H1 (cell line): ENCODE data around the gene ESD.

ENCODE experiments used
- BCL11A ChIP-seq, 2 experiments: IDR thresholded peaks; one replicate each; pipeline ENCODE4 v1.6.1; 2011; ENCODE audit warnings: low read depth in 2 of 2, low read length in 2 of 2, mild to moderate bottlenecking in 2 of 2
- CHD1 ChIP-seq: IDR thresholded peaks from 2 replicates; pipeline ENCODE4 v1.6.1; 2012; ENCODE audit warnings: low read depth, low read length, improper control_type of control experiment
- EP300 ChIP-seq, 2 experiments: IDR thresholded peaks; 1 replicate in 1 of 2; 2 replicates in 1 of 2; pipeline ENCODE4 v1.6.1; 2011 to 2012; ENCODE audit warnings: low read depth in 2 of 2, low read length in 2 of 2, mild to moderate bottlenecking in 2 of 2, borderline replicate concordance in 1 of 2, inconsistent platforms in 1 of 2, moderate library complexity in 1 of 2
- EZH2 ChIP-seq: fragments of 200-600 bp; sonication (generic); IDR thresholded peaks from 2 replicates; pipeline ENCODE4 v1.7.1; 2012; ENCODE audit warnings: low read depth, mild to moderate bottlenecking, moderate library complexity, low read length, inconsistent platforms; ENCODE audit not compliant: severe bottlenecking
- FOSL1 ChIP-seq: IDR thresholded peaks from 2 replicates; pipeline ENCODE4 v1.6.1; 2011; ENCODE audit warnings: mild to moderate bottlenecking, low read depth, low read length, moderate library complexity; ENCODE audit not compliant: insufficient read depth
- NRF1 ChIP-seq: IDR thresholded peaks from 2 replicates; pipeline ENCODE4 v1.6.1; 2011; ENCODE audit warnings: mild to moderate bottlenecking, low read depth, low read length, improper control_type of control experiment
- RNF2 ChIP-seq: fragments of 200-900, 300-1000 bp; sonication (generic); IDR thresholded peaks from 2 replicates; pipeline ENCODE4 v1.7.1; 2016; ENCODE audit warnings: borderline replicate concordance, low read depth, mild to moderate bottlenecking, antibody characterized with exemption, low read length; ENCODE audit not compliant: poor library complexity, severe bottlenecking; ENCODE audit errors: missing control alignments
- SIN3A ChIP-seq, 2 experiments: IDR thresholded peaks in 1 of 2; conservative IDR thresholded peaks in 1 of 2; 2 replicates each; pipeline ENCODE4 v1.6.1; 2011 to 2012; ENCODE audit warnings: low read length in 2 of 2, improper control_type of control experiment in 1 of 2, low read depth in 1 of 2, mild to moderate bottlenecking in 1 of 2
- YY1 ChIP-seq: IDR thresholded peaks from 2 replicates; pipeline ENCODE4 v1.6.1; 2011; ENCODE audit warnings: low read depth, mild to moderate bottlenecking, low read length
- TF ChIP-seq, protein P1 (sequence below), 3 experiments: IDR thresholded peaks; 1 replicate in 2 of 3; 2 replicates in 1 of 3; pipeline versions ENCODE4 v1.5.1 to v1.6.1; 2011; ENCODE audit warnings: low read length in 3 of 3, mild to moderate bottlenecking in 3 of 3, inconsistent platforms in 2 of 3, low read depth in 1 of 3, moderate library complexity in 1 of 3; ENCODE audit not compliant: insufficient read depth in 1 of 3; ENCODE audit errors: control extremely low read depth in 1 of 3

DNA sequence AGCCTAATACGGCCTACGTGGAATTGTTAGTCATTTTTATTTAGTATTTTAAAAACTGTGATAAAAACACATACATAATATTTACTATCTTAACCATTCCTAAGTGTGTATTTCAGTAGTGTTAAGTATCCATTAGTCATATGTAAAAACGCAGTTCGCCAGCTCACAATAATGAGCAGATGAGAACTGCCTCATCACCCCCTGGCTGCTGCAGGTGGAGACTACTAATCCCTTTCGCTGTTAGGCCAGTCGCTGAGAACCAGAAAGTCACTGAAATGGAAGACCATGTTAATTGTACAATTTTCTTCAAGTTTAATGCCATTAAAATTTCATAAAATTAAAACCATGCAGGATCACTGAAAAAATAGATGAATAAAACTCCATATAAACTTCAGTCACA lies 1.6 kb downstream of the ESD start:
- TF ChIP-seq BCL11A (IDR thresholded peaks at IDR 0.05; ENCODE audit: low read depth in 2 of 2, low read length in 2 of 2), result no peak
- no peak for TF ChIP-seq RNF2
- TF ChIP-seq FOSL1, result no peak
- TF ChIP-seq EP300 (IDR thresholded peaks at IDR 0.05; ENCODE audit: borderline replicate concordance in 1 of 2, low read depth in 2 of 2, low read length in 2 of 2), result no peak
- TF ChIP-seq NRF1, result no peak
- TF ChIP-seq, protein P1, sequence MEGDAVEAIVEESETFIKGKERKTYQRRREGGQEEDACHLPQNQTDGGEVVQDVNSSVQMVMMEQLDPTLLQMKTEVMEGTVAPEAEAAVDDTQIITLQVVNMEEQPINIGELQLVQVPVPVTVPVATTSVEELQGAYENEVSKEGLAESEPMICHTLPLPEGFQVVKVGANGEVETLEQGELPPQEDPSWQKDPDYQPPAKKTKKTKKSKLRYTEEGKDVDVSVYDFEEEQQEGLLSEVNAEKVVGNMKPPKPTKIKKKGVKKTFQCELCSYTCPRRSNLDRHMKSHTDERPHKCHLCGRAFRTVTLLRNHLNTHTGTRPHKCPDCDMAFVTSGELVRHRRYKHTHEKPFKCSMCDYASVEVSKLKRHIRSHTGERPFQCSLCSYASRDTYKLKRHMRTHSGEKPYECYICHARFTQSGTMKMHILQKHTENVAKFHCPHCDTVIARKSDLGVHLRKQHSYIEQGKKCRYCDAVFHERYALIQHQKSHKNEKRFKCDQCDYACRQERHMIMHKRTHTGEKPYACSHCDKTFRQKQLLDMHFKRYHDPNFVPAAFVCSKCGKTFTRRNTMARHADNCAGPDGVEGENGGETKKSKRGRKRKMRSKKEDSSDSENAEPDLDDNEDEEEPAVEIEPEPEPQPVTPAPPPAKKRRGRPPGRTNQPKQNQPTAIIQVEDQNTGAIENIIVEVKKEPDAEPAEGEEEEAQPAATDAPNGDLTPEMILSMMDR (IDR thresholded peaks at IDR 0.05; ENCODE audit: control extremely low read depth in 1 of 3, insufficient read depth in 1 of 3, low read depth in 1 of 3, low read length in 3 of 3), result peak in 2 of 3 experiments; percentile 22 to 24; a peak in 2 of 4 replicates
- TF ChIP-seq SIN3A (conservative IDR thresholded peaks at IDR 0.05 in 1 of 2, IDR thresholded peaks at IDR 0.05 in 1 of 2; ENCODE audit: low read depth in 1 of 2, low read length in 2 of 2), result no peak
- TF ChIP-seq CHD1, result no peak
- TF ChIP-seq EZH2, result no peak
- no peak for TF ChIP-seq YY1
